Measurements from ENCODE around the gene NRXN3. TPM values are rescaled to one million over a fixed set of nuclear protein-coding genes. Genes with fewer than 3 reads are reported as not detected.

NRXN3 gene
- total and polyA plus RNA-seq, 11 donors: 0.19 to 2.2 (median 1.1) TPM

DNA sequence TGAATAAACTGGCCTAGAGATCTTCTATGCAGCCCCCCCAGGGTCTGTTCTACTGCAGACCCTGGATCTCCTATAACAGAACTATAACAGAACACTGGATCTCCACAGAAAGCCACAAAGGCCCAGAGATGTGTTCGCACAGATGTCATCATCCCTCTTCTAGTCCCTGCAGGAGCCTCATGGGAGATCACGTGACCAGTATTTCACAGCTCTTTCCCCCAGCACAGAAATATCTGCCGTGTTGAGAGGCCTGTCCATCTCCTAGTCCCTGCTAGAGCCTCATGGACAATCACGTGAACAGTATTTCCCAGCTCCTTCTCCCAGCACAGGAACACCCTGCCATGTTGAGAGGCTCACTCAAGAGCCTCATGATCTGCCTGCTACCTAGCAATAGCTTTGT lies 331.7 kb downstream of the NRXN3 start:
- 62 to 70% (median 69%) methylated on average over 4 of the region's 4 CpGs for WGBS, 4 donors
- Histone ChIP-seq H3K4me3 (no peak overlapping the region), H3K27me3 (peaks cover 0 to 2% (median 0%) of the 10 kb centered on the region in 9 donors), H3K36me3 (no peaks in the 10 kb centered on the region), H3K9me3 (peaks cover 0 to 11% (median 0%) of the 10 kb centered on the region in 12 donors), H3K27ac (no peak overlapping the region), H3K4me1 (no peaks in the 10 kb centered on the region)
- ATAC-seq: no peak
- DNase-seq: no peak
- no peak for TF ChIP-seq POLR2A (IDR thresholded peaks at IDR 0.05)
- TF ChIP-seq, protein P1, sequence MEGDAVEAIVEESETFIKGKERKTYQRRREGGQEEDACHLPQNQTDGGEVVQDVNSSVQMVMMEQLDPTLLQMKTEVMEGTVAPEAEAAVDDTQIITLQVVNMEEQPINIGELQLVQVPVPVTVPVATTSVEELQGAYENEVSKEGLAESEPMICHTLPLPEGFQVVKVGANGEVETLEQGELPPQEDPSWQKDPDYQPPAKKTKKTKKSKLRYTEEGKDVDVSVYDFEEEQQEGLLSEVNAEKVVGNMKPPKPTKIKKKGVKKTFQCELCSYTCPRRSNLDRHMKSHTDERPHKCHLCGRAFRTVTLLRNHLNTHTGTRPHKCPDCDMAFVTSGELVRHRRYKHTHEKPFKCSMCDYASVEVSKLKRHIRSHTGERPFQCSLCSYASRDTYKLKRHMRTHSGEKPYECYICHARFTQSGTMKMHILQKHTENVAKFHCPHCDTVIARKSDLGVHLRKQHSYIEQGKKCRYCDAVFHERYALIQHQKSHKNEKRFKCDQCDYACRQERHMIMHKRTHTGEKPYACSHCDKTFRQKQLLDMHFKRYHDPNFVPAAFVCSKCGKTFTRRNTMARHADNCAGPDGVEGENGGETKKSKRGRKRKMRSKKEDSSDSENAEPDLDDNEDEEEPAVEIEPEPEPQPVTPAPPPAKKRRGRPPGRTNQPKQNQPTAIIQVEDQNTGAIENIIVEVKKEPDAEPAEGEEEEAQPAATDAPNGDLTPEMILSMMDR (IDR thresholded peaks at IDR 0.05): no peak
- intact Hi-C loops (cut with DNase I): no loop called here

DNA sequence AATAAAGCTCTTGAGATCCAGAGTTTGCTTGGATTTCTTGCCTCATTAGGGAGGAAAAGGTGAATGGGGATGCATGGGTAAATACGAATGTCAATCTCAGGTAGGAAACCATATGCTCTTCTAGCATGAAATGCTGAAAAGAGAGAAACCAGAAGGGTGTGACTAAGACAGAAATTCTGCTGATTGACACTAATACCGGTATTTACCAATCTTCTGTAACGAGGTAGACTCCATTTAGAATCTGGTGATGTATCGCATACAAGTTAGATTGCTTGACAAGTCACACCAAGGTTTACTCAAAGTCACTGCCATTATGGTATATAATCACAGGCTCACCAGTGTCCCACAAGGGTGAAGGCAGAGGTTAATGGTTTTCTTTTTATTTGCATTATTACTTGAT lies 337.9 kb downstream of the NRXN3 start:
- WGBS, 4 donors: 75 to 82% (median 79%) methylated on average over 4 of the region's 4 CpGs

DNA sequence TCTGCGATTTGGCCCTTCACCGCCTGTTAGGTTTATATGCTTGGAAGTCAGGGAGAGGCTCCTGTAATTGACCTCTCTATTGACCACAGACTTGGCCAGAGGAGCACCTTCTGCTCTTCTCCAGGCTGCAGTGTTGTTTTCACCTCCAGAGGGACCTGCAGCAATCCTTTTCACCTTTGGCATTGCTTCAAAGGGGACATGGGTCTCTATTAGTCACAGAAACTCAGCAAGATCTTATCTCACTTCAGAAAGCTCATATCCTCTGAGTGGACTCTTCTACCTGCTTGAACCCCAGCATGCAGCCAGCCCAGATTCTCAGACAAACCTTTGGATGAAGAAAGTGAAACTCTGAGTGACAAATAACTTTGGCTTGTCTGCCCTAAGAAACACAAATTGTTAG lies 339.3 kb downstream of the NRXN3 start:
- no peaks in the 10 kb centered on the region for H3K9me3 ChIP-seq
- no peaks in the 10 kb centered on the region for H3K4me1 ChIP-seq
- no peak overlapping the region for H3K4me3 ChIP-seq
- no peak overlapping the region for H3K27ac ChIP-seq
- DNase-seq: no peak
- intact Hi-C loops (cut with DNase I): no loop called here
- no peak for TF ChIP-seq POLR2A (IDR thresholded peaks at IDR 0.05)
- TF ChIP-seq, protein P1 (IDR thresholded peaks at IDR 0.05): no peak
- WGBS, 4 donors: 68 to 94% (median 81%) methylated on average over 2 of the region's 2 CpGs
- H3K27me3 ChIP-seq: no peaks in the 10 kb centered on the region
- no peak for ATAC-seq
- no peaks in the 10 kb centered on the region for H3K36me3 ChIP-seq

More for the DNA sequence above, 337.9 kb downstream of the NRXN3 start:
- Histone ChIP-seq H3K27me3 (no peaks in the 10 kb centered on the region), H3K9me3 (no peaks in the 10 kb centered on the region), H3K36me3 (no peaks in the 10 kb centered on the region), H3K27ac (no peak overlapping the region), H3K4me3 (no peak overlapping the region), H3K4me1 (no peaks in the 10 kb centered on the region)
- ATAC-seq: no peak
- intact Hi-C loops (cut with DNase I): no loop called here
- TF ChIP-seq POLR2A (IDR thresholded peaks at IDR 0.05): no peak
- TF ChIP-seq, protein P1 (IDR thresholded peaks at IDR 0.05): no peak
- DNase-seq: no peak

DNA sequence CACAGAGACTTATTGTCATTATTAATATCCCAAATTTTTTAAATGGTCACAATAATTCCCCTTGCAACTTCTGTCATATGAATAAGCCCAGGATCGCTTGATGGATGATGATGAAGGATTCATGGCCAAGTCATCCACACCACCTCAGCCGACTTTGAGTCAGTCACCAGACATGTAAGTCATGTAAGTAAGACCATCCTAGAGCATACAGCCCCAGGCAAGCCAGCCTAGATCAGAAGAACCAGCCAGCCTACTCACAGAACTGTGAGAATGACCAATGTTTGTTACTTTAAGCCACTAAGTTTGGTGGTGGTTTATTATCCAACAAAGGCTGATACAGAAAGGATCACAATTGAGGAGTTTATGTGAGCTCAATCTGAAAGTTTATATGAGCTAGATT lies 341.8 kb downstream of the NRXN3 start:
- Histone ChIP-seq H3K4me1 (no peaks in the 10 kb centered on the region), H3K36me3 (no peaks in the 10 kb centered on the region), H3K4me3 (no peak overlapping the region), H3K27me3 (no peaks in the 10 kb centered on the region), H3K27ac (no peak overlapping the region), H3K9me3 (no peaks in the 10 kb centered on the region)
- intact Hi-C loops (cut with DNase I): no loop called here
- no peak for ATAC-seq
- DNase-seq: no peak
- 70 to 79% (median 74%) methylated on average over 2 of the region's 2 CpGs for WGBS, 4 donors
- no peak for TF ChIP-seq POLR2A (IDR thresholded peaks at IDR 0.05)
- TF ChIP-seq, protein P1 (IDR thresholded peaks at IDR 0.05): no peak

All from heart left ventricle (tissue), 16 donors.